Measurements from ENCODE around the gene VTI1A.

The VTI1A gene

DNA sequence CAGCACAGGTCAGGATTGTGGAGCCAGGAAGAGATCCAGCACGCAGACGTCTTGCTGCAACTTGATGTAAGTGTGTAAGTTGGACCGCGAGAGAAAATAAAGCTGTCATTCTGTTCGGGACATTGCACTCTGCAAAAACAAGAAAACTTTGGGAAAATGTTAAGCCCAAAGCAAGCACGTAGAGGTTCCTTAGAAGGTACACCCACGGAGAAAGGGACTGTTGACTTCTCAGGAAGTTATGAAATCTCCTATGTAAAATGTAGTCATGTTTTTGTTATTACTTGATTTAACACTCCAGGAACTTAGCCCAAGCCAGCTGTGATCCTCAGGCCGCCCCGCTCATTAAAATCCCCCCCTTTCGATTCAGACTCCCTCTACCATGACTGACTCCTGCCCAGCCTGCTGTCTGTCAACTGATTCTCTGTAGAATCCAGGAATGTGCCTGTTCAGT is 307.0 kb downstream of the VTI1A start:
- no peak for DNase-seq

- peak in 30 of 56 donors; percentile 4 to 76 (median 20) for DNase-seq
Measured at GRCh38 chr10:112755446-112756234, 308.6 kb downstream of the VTI1A start.

- peak in 1 of 56 donors; percentile 50 for DNase-seq
Measured at GRCh38 chr10:112756235-112756527, 309.2 kb downstream of the VTI1A start.

GRCh38 chr10:112758961-112759360 is 311.9 kb downstream of the VTI1A start:
- DNase-seq, result no peak

DNA sequence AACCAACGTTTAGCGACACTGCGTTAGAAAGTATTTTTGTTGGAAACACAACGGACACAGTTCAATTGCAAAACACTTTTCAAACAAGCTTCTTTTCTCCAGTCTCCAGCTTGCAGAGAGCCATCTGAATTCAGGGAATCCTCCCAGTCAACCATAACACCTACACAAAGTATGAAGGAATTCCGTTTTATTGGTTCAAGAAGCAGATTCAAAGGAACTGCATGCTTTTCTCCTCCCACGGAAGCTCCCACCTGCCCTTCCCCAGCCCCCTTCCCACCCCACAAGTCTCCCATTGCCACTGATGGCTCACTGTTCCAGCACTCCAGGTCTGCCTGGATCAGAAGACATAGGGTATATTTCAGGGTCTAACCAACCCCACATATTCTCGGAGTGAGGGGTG is 312.5 kb downstream of the VTI1A start:
- DNase-seq, result no peak

GRCh38 chr10:112761256-112761655 is 314.2 kb downstream of the VTI1A start:
- no peak for DNase-seq

DNA sequence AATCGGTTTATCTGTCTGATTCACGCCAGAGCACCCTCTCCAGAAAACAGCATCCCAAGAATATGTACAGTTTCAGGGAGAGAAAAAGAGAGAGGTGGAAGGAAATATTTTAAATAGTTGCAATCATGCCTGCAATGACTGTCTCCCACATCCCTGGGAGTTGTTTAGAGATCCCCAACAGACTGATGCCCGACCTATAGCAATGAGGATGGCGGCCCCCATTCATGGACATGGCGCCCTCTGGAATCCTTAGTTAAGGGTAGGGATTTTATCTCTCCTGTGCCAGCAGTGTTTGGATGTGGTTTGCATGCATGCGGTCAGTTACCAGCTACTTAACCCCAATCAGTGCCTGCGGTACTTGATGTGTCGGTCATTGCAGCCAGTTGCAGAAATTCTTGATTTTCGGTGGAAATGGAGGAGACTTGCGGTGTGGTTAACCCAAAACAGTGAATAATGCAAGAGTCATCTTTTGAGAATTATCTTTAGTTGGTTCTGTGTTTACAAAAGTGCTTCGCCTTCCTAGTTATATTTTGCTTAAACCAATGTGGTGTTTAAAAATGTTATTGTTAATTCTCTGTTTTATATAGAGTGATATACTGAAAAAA is 317.0 kb downstream of the VTI1A start:
- DNase-seq, result no peak

DNA sequence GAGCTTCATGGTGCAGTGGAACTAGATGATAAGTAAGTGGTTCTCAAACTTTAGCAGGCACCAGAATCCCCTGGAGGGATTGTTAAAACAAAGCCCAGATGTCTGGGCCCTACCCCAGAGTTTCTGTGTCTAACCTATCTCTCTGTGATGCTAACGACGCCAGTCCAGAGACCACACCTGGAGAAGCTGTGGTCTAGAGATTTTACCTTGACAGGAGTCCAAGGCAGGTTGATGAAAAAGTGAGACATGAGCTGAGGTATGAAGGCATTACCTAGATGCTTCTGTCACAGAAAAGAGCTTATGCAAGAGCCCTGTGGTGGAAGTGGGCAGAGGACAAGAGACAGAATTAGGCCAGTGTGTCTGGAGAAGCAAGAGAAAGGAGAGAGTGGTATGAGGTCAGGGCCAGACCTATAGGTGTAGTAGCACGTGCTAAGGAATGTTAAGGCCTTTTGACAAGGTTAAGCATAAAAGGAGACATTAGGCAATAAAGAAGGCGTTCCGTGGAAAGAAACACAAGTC is 318.8 kb downstream of the VTI1A start:
- DNase-seq, result no peak

- no peak for DNase-seq
Measured at GRCh38 chr10:112766636-112767035, 319.6 kb downstream of the VTI1A start.

DNA sequence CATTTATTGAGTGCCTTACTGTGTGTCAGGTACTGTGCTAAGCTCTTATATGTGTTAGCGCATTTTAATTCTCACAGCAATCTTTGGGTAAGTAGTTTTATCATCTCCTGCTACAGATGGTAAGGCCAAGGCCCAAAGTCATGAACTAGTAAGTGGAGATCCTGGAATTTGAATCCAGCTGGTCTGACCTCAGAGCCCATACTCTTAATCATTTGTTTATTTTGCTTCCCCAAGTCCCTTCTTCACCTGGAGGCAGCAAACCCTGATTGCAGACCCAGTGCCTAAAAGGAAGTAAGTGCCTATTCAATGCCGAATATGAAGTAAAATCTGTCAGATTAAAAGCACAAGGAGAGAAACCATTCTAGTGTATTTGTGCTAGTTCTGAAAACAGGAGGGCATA is 320.1 kb downstream of the VTI1A start:
- no peak for DNase-seq

DNA sequence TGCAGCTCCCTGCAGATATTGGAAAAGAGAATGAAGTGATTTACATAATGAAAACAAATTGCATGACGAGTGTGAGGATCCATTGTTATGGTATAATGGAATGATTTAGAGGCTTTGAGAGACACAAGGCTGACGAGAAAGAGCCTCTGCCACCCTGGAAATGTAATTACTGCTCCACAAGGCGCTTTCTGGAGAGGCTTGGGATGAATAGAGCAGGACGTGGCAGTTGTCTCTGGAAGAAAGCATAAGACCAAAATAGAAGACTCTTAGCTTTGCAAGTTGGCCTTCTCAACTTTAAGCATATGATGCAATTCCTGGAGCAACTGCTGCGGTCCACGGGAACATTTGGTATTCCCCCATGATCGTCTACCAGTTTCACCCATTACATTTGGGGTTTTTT is 321.1 kb downstream of the VTI1A start:
- DNase-seq, result no peak

- no peak for DNase-seq
Measured at GRCh38 chr10:112769081-112769480, 322.1 kb downstream of the VTI1A start.

GRCh38 chr10:112769611-112770370 is 322.8 kb downstream of the VTI1A start:
- DNase-seq, result no peak

DNA sequence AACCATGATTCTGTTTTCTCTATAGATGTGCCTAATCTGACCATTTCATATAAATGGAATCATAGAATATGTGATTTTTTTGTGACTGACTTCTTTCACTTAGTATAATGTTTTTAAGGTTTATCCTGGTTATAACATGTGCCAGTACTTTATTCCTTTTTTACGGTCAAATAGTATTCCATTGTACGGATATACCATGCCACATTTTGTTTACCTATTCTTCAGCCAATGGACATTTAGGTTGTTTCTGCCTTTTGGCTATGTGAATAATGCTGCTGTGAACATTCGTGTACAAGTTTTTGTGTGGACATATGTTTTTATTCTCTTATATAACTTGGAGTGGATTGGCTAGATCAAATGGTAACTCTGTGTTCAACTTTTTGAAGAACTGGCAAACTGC is 324.7 kb downstream of the VTI1A start:
- no peak for DNase-seq

DNA sequence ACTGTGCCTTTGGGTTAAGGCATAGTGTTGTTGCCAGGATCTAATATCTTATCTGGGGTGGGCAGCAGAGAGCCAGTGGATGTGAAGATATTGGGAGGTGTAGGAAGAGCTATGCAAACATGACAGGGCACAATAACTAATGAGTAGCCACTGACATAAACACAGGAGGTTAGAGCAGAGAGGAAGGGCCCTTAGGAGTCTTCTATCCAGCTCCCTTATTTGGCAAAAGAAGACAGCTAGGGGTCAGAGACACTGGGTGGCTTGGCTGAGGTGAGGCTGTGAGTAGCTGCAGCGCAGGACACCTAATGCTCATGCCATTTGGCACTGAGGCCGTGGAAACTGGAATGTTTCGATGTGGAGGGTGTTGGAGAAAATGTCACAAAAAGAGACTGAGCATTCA is 326.8 kb downstream of the VTI1A start:
- no peak for DNase-seq

- DNase-seq, result no peak
Measured at GRCh38 chr10:112774210-112774609, 327.2 kb downstream of the VTI1A start.

- DNase-seq, result peak in 11 of 56 donors; percentile 2 to 41 (median 15)
Measured at GRCh38 chr10:112774798-112775197, 327.8 kb downstream of the VTI1A start.

DNA sequence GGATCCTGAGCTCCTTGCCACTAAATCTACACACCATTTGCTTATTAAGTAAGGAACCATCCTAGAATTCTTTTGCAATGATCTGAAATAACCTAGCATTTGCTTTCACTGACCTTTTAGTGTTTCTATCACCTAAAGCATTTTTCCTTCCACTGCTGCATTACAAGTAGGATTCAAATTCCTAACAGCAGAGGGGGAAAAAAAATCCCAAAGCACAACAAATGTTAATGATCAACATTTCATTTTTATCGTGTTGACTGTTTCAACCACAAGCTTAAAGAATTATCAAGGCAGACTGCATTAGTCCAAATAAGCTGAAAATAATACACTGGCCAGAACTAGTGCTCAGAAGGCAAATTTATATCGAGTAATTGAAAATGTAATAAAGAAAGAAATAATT is 328.4 kb downstream of the VTI1A start:
- DNase-seq, result no peak

DNA sequence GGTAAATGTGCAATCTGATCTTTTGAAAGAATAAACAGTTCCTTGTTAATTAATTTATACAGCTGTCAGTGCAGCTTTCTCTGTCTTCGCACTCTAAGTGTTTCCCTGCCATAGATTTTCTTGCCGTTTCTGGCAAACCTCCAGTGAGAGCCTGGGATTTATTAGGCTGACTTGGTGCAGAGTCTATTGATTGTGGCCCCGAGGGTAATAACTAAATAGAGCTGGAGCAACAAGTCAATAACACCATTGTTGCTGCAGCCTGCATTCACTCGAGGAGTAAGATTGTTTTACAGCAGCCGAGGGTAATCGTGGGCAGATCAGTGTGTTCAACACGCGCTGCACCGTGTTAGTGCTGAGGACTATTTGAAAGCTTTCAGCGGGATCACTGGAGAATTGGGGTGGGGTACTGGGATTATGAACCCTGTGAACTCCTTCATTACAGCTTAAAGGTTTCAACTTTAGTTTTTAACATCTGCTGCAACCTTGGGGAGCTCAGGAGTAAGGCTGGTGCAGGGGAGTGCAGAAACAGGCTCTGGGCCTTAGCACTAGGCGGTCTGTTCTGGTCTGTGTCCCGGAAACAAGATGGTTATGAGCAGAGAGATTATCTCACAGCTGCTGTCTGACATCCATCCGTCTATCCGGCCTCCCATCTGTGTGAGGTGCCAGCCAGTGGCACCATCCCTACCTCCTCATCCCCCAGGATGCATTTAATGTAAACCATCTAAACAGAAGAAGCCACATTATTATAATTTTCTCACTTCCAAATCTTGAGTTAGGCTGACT is 329.1 kb downstream of the VTI1A start:
- DNase-seq, result peak in 3 of 56 donors; percentile 4 to 55 (median 39)

- no peak for DNase-seq
Measured at GRCh38 chr10:112778579-112778978, 331.6 kb downstream of the VTI1A start.

GRCh38 chr10:112779025-112779770 is 332.2 kb downstream of the VTI1A start:
- DNase-seq, result no peak
